HEK293T (cell line): Measurements from ENCODE around the gene ANKZF1.
"Not testable (repeated sequence)": the region's sequence is repeated elsewhere in the genome, so short reads cannot be mapped to it uniquely, and the experiment has no call there.

ENCODE experiments used
- CTCF ChIA-PET: fragments of 350-600 bp; formaldehyde crosslinking; extraction: SDS; loops from one replicate; lab custom pipeline; 2021; ENCODE audit warnings: antibody characterized with exemption, inconsistent platforms; lab: Yijun Ruan, JAX
- POLR2A ChIA-PET: fragments of 350-600 bp; formaldehyde crosslinking; extraction: SDS; loops from one replicate; lab custom pipeline; 2020; ENCODE audit warnings: antibody characterized with exemption, inconsistent platforms; lab: Yijun Ruan, JAX
- DNase-seq: peaks from one replicate; pipeline ENCODE4 v3.0.0; 2012; ENCODE audit warnings: mixed read lengths; ENCODE audit errors: extremely low spot score
- ARNT ChIP-seq: fragments of 450-650 bp; IDR thresholded peaks from 2 replicates; pipeline ENCODE4 v1.6.1; 2017; ENCODE audit warnings: mild to moderate bottlenecking
- BHLHE40 ChIP-seq: fragments of 450-650 bp; IDR thresholded peaks from 2 replicates; pipeline ENCODE4 v1.6.1; 2016; ENCODE audit warnings: mild to moderate bottlenecking, moderate library complexity, borderline replicate concordance
- CTBP1 ChIP-seq: fragments of 450-650 bp; IDR thresholded peaks from 2 replicates; pipeline ENCODE4 v1.6.1; 2016; ENCODE audit warnings: borderline replicate concordance
- ELF4 ChIP-seq: fragments of 450-650 bp; IDR thresholded peaks from 2 replicates; pipeline ENCODE4 v1.6.1; 2017; ENCODE audit warnings: antibody characterized with exemption
- FOXA1 ChIP-seq: fragments of 450-650 bp; IDR thresholded peaks from 2 replicates; pipeline ENCODE4 v1.6.1; 2016; ENCODE audit warnings: mild to moderate bottlenecking
- FOXK2 ChIP-seq: fragments of 450-650 bp; IDR thresholded peaks from 2 replicates; pipeline ENCODE4 v1.6.1; 2016; ENCODE audit warnings: mild to moderate bottlenecking
- FOXM1 ChIP-seq: fragments of 450-650 bp; IDR thresholded peaks from 2 replicates; pipeline ENCODE4 v1.6.1; 2017; ENCODE audit warnings: mild to moderate bottlenecking, borderline replicate concordance
- HDGF ChIP-seq: fragments of 450-650 bp; IDR thresholded peaks from 2 replicates; pipeline ENCODE4 v1.6.1; 2017; ENCODE audit warnings: antibody characterized with exemption, borderline replicate concordance
- L3MBTL2 ChIP-seq: fragments of 450-650 bp; conservative IDR thresholded peaks from 2 replicates; pipeline ENCODE4 v1.6.1; 2016; ENCODE audit warnings: mild to moderate bottlenecking
- LEF1 ChIP-seq: fragments of 450-650 bp; IDR thresholded peaks from 2 replicates; pipeline ENCODE4 v1.6.1; 2017; ENCODE audit warnings: mild to moderate bottlenecking, borderline replicate concordance
- NFRKB ChIP-seq: fragments of 450-650 bp; IDR thresholded peaks from 2 replicates; pipeline ENCODE4 v1.6.1; 2016; ENCODE audit warnings: mild to moderate bottlenecking, moderate library complexity
- PKNOX1 ChIP-seq: fragments of 450-650 bp; IDR thresholded peaks from 2 replicates; pipeline ENCODE4 v1.6.1; 2016
- SP1 ChIP-seq: fragments of 450-650 bp; IDR thresholded peaks from 2 replicates; pipeline ENCODE4 v1.6.1; 2017
- SUZ12 ChIP-seq: fragments of 450-650 bp; IDR thresholded peaks from 2 replicates; pipeline ENCODE4 v1.6.1; 2016; ENCODE audit warnings: mild to moderate bottlenecking
- TARDBP ChIP-seq: fragments of 450-650 bp; IDR thresholded peaks from 2 replicates; pipeline ENCODE4 v1.6.1; 2016
- ZNF384 ChIP-seq: fragments of 450-650 bp; IDR thresholded peaks from 2 replicates; pipeline ENCODE4 v1.6.1; 2016

The ANKZF1 gene

GRCh38 chr2:219252900-219253752 is 23.5 kb downstream of the ANKZF1 start, which contains the start of gene TUBA4B:
TUBA4B (plus strand) TSS chr2:219253243; CDS start chr2:219253408, 165 bp downstream.
- TF ChIP-seq L3MBTL2 (0 out of 2 replicates have a peak, but pooled peaks have one; percentile 44), TARDBP (no peak)
- ChIA-PET POLR2A (interaction anchor here (0.6 to 3.9 kb wide), 3 partner anchors 8 to 126 kb away, joined by 3 to 28 read pairs (median 5); partner anchors contain the start of genes ANKZF1, ATG9A, GLB1L and STK16), CTCF (interaction anchor here (0.5 to 0.6 kb wide), 2 partner anchors 8 to 288 kb away, joined by 3 read pairs; no protein-coding TSS in a partner anchor)
- DNase-seq = no peak

GRCh38 chr2:219253753-219254589 is 24.4 kb downstream of the ANKZF1 start, which contains the start of gene TUBA4A:
TUBA4A (minus strand) TSS chr2:219253918; CDS start chr2:219253858, 60 bp downstream.
- DNase-seq = peak; percentile 90
- POLR2A ChIA-PET = interaction anchor here (3.9 kb wide), 1 partner anchor 8 kb away, joined by 28 read pairs; the partner anchor contains the start of genes GLB1L and STK16
- CTCF ChIA-PET = interaction anchor here (0.9 to 2.2 kb wide), 3 partner anchors 9 to 41 kb away, joined by 4 to 7 read pairs (median 7); partner anchors contain the start of genes GLB1L and STK16
- TF ChIP-seq HDGF (no peak), TARDBP (no peak), FOXM1 (no peak), BHLHE40 (no peak), ELF4 (no peak), PKNOX1 (no peak), FOXA1 (no peak), ARNT (no peak), ZNF384 (no peak), FOXK2 (no peak), SUZ12 (no peak), SP1 (no peak)

GRCh38 chr2:219254590-219255201 is 25.1 kb downstream of the ANKZF1 start:
- TF ChIP-seq L3MBTL2 = no peak
- TF ChIP-seq FOXA1 = no peak
- no peak for TF ChIP-seq HDGF
- no peak for TF ChIP-seq TARDBP
- no peak for TF ChIP-seq FOXM1
- TF ChIP-seq ZNF384 = no peak
- no peak for TF ChIP-seq FOXK2
- no peak for TF ChIP-seq ARNT
- TF ChIP-seq LEF1 = no peak
- TF ChIP-seq CTBP1 = no peak
- ChIA-PET CTCF (interaction anchor here (0.9 to 2.2 kb wide), 3 partner anchors 10 to 40 kb away, joined by 4 to 7 read pairs (median 7); partner anchors contain the start of genes GLB1L and STK16), POLR2A (interaction anchor here (3.9 kb wide), 1 partner anchor 9 kb away, joined by 28 read pairs; the partner anchor contains the start of genes GLB1L and STK16)
- no peak for DNase-seq

GRCh38 chr2:219258942-219259341 is 29.3 kb downstream of the ANKZF1 start:
- ChIA-PET CTCF (interaction anchor here (0.7 to 1.7 kb wide), 2 partner anchors 16 to 36 kb away, joined by 3 to 8 read pairs; no protein-coding TSS in a partner anchor), POLR2A (interaction anchor here (2.0 kb wide), 1 partner anchor 13 kb away, joined by 12 read pairs; the partner anchor contains the start of genes GLB1L and STK16)
- not testable (repeated sequence) for DNase-seq

GRCh38 chr2:219261024-219261855 is 31.6 kb downstream of the ANKZF1 start:
- CTCF ChIA-PET = interaction anchor here (0.6 to 1.0 kb wide), 2 partner anchors 8 to 34 kb away, joined by 3 read pairs; partner anchors contain the start of gene TUBA4B
- no peak for TF ChIP-seq FOXM1
- no peak for TF ChIP-seq FOXA1
- TF ChIP-seq FOXK2 = no peak
- no peak for TF ChIP-seq ARNT
- TF ChIP-seq BHLHE40 = no peak
- no peak for TF ChIP-seq PKNOX1
- TF ChIP-seq CTBP1 = no peak
- TF ChIP-seq SUZ12 = no peak
- TF ChIP-seq L3MBTL2 = no peak
- no peak for TF ChIP-seq HDGF
- no peak for TF ChIP-seq ZNF384
- TF ChIP-seq NFRKB = no peak
- TF ChIP-seq LEF1 = no peak
- no peak for TF ChIP-seq ELF4
- no peak for TF ChIP-seq SP1
- no peak for TF ChIP-seq TARDBP
- POLR2A ChIA-PET = interaction anchor here (0.6 to 2.1 kb wide), 4 partner anchors 10 to 286 kb away, joined by 3 to 8 read pairs (median 6); partner anchors contain the start of genes DNAJB2, GLB1L and STK16
- DNase-seq = no peak
